GM19351 (cell line): ENCODE measurements around the gene TUT4.
"Not testable (repeated sequence)": the region's sequence is repeated elsewhere in the genome, so short reads cannot be mapped to it uniquely, and the experiment has no call there.

Experiments used
- ATAC-seq: cut with Tn5 transposase; IDR thresholded peaks from one replicate; pipeline ENCODE4 v1.9.1; 2021; ENCODE audit warnings: mild to moderate bottlenecking, moderate library complexity; ENCODE audit not compliant: unreplicated experiment

The TUT4 gene

GRCh38 chr1:52552505-52553361, at the start of gene TUT4:
Gene TUT4, minus strand, starts transcription at chr1:52553092. Its CDS starts 26,812 bp downstream, at chr1:52526280.
- ATAC-seq, result peak; percentile 34

DNA sequence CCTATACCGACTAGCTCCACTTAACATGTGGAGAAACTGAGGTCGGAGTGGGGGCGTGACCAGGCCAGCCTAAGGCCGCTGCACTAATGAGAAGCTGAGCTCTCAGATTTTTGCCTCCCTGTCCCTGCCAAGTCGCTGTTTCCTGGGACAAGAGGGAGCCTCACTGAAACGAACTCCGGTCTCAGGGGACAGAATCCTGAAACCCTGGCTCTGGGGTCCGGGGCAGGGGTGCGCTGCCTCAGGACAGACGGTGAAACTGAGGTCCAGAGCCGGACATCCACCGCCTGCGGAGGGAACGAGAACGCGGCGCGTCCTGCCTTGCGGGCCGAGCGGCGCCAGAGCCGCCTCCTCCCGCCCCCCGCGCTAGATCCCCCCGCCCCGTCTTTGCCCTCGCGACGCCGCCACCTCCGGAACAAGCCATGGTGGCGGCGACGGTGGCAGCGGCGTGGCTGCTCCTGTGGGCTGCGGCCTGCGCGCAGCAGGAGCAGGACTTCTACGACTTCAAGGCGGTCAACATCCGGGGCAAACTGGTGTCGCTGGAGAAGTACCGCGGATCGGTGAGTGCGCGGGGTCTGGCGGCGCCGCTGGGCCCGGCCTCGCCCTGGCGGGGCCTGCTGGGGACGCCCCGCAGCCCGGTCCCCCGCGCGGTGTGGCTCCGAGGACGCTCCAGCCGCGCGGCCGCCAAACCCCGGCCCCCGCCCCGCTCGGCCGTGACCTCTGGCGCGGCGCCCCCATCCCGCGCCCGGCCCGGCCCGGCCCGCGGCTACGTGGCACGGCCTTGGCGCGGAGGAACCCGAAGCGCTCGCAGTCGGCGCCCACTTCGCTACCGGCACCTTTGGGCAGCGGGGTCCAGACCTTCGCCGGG, 49.3 kb upstream of the TUT4 start, which contains the start of gene GPX7:
Gene GPX7, plus strand, starts transcription at position 381 of the 865 bp plus-strand sequence. Its CDS starts 39 bp downstream, at position 420.
- no peak for ATAC-seq

DNA sequence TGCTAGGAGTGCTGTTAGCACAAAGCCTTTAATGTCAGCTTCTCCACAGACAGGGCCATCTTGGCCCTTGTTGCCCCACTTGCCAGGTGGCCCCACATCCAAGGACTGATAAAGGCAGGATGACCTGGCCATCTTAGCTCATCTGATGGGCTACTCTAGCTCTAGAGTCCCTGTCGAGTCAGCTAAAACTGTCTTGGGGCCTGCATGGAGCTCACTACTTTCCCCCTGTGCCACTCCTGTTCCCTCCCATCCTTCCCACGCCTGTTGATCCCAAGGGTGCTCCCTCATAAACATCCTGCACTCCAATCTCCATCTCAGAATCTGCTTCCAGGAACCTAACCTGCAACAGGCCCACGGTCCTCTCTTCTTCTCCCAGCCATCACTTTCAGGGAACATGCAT, 48.6 kb upstream of the TUT4 start:
- no peak for ATAC-seq

- no peak for ATAC-seq
Measured at GRCh38 chr1:52600533-52601179, 47.8 kb upstream of the TUT4 start.

GRCh38 chr1:52599236-52599635, 46.3 kb upstream of the TUT4 start:
- no peak for ATAC-seq

DNA sequence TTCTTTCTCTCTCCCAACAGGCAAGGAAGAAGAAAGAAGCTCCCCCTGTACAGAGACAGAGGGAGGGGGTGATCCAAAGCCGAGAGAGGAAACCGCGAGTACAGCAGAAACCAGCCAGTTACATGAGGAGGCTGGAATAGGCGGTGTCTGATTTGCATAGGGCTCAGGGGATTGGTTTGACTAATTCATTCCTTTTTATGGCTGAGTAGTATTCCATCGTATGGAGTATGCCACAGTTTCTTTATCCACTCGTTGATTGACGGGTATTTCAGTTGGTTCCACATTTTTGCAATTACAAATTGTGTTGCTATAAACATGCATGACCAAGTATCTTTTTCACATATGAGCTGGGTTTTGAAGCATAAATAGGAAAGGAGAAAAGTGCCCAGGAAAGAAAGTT, 45.8 kb upstream of the TUT4 start:
- ATAC-seq, result no peak

DNA sequence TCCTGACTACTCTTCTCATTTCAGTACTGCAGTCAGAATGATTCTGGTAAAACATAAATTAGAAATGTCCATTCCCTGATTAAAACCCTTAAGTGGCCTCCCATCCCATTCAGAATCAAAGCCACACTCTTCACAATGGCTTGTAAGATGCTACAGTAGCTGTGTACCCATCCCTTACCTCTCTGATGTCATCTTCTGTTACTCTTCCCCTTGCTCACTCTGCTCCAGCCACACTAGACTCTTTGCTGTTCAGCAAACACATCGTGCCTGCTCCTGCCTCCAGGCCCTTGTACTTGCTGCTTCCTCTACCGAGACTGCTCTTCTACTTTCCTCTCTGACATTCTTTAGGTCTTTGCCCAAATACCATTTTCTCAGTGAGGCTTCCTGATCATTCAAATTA, 45.0 kb upstream of the TUT4 start:
- no peak for ATAC-seq

- no peak for ATAC-seq
Measured at GRCh38 chr1:52595061-52595460, 42.2 kb upstream of the TUT4 start.

DNA sequence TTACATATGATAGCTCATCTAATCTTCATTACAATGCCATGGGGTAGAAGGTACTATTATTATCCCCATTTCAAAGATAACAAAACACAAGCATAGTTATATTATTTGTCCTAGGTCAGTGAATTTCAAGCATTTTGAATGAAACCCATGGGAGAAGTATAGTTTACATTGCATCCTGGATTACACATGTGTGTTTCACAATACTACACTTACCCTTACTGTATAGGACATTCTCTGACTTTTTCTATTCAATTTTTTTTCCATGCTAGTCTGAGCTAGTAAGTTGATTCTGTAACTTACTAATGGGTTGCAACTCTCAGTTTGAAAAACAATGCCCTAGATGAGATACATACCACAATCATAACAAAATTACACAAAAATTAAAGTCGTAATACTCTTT, 40.6 kb upstream of the TUT4 start:
- ATAC-seq, result no peak

DNA sequence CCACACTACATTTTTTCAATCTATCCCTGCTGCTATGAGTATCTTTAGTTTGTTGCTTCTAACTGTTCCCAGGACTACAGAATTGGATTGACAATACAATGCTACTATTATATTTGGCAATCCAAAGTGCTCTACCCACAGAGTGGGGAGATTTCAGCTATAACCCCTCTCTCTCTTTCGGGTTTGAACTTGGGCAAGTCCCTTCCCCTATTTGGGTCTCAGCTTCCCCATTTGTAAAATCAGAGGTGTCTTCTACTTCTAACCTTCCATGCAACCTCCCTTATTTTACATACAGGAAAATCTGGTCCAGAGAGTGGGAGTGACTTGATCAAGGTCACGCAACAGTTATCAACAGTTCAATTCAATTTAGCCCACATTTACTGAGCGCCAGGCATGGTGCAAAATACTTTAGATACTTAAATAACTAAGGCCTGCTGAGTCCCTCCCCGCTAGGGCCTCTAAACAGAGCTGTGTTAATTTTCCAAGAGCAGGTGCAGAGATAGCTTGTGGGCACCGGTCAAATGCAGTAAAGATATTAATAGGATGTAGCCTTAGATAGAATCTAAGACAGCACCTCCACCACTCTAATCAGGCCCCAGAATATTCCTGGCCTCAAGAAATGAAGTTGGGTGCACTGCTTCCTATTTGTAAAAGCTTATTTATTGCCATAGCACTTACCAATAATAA, 39.9 kb upstream of the TUT4 start:
- no peak for ATAC-seq

DNA sequence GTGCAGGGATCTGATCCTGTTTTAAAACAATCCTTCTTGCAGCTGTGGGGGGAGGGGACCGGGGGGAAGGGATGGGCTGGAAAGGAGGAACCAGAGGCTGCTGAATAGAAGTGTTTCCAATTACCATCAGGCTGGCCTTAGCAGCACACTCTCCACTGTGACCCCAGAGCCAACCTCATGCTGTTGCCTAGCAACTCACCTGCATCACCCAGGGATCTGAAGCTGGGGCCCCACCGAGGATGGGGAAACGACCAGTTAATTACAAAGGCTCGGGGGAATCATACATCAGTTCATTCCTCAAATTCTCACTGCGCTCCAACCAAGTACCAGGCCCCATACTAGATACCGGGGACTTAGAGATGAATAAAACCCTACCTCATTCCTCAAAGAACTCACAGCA, 37.4 kb upstream of the TUT4 start:
- ATAC-seq, result no peak

DNA sequence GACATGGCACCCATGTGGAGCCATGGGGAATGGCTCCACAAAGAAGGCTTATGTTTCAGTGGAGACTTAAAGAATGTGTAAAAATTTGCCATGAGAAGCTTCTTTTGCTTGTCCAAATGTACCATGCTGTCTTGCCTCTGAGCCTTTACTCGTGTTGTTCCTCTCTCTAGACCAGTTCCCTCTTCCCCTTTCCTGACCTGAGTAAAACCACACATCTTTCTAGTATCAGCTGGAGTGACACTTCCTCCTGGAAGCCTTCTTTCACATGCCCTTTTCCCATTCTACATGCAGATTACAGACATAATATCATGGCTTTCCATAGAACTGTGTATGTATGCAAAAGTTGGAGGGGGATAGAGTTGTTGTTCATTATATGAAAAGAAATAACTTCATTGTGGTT, 35.6 kb upstream of the TUT4 start:
- no peak for ATAC-seq

GRCh38 chr1:52588027-52588426, 35.1 kb upstream of the TUT4 start:
- no peak for ATAC-seq

DNA sequence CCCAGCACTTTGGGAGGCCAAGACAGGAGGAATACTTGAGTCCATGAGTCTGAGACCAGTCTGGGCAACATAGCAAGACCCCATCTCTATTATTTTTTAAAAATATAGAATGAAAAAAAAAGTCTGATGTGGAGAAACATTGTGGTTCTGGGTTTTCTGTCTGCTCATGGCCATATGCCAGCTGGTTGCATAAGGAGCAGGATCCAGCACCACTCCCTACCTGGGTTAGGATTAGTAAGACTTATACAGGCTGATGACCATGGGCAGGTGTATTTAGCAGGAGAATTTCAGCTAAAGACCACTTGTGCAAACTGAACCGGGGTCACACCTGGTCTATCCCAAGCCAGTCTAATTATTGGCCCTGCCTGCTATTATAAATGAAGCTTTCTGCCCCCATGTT, 32.6 kb upstream of the TUT4 start:
- ATAC-seq, result no peak

- no peak for ATAC-seq
Measured at GRCh38 chr1:52582116-52582696, 29.3 kb upstream of the TUT4 start.

DNA sequence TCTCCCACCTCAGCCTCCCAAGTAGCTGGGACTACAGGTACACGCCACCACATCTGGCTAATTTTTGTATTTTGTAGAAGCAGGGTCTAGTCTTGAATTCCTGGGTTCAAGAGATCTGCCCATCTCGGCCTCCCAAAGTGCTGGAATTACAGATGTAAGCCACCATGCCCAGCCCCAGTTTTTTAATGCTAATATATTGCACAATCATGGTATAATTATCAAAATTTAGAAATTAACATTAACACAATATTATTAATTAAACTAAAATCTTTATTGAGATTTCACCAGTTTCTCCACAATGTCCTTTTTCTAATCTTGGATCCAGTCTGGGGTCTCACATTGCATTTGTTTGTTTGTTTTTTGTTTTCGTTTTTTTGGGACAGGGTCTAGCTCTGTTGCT, 27.4 kb upstream of the TUT4 start:
- no peak for ATAC-seq

- ATAC-seq, result no peak
Measured at GRCh38 chr1:52579415-52579814, 26.5 kb upstream of the TUT4 start.

DNA sequence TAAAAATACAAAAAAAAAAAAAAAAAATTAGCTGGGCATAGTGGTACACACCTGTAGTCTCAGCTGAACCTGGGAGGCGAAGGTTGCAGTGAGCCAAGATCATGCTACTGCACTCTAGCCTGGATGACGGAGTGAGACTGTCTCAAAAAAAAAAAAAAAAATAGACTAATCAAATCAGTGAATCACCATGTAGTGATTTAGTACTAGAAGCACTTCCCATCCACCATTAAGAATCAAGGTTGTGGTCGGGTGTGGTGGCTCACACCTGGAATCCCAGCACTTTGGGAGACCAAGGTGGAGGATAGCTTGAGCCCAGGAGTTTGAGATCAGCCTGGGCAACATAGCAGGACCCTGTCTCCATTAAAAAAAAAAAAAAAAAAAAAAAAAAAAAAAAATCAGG, 25.2 kb upstream of the TUT4 start:
- not testable (repeated sequence) for ATAC-seq

GRCh38 chr1:52576074-52576473, 23.2 kb upstream of the TUT4 start:
- ATAC-seq, result no peak

GRCh38 chr1:52574594-52574993, 21.7 kb upstream of the TUT4 start:
- no peak for ATAC-seq
